ENCODE data around the gene TNIP3.

The TNIP3 gene

GRCh38 chr4:121129606-121130325, 34.4 kb downstream of the TNIP3 start:
- POLR2A ChIA-PET (ENCODE audit: low non-redundant PET), result no interaction called here
- no peak for DNase-seq (ENCODE audit: low spot score)
- CTCF ChIA-PET, result interaction anchor here (0.7 kb wide), 1 partner anchor 9 kb away, joined by 3 read pairs; no protein-coding TSS in a partner anchor
- no peak for TF ChIP-seq CTCF (conservative IDR thresholded peaks at IDR 0.05; ENCODE audit: low read depth)
- H3K27ac ChIP-seq, result no peak overlapping the region

DNA sequence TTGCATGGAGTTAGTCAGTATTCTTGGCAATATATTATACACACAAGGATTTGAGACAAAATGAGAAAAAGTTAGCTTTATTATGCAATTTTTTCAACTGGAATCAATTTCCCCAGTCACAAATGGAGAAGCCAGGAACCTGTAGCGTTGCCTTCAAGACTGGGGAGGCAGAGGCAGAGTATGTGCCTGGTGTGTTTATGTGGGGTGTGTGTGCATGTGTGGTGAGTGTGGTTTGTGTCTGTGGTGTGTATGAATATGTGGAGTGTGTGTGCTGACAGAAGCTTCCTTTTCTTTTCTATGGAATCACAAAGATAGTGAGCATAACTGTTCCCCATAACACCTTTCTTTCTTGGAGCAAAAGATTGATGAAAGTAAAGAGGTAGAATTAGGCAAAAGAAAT, 37.0 kb downstream of the TNIP3 start:
- no peak for DNase-seq (ENCODE audit: low spot score)
- no peak for TF ChIP-seq CTCF (conservative IDR thresholded peaks at IDR 0.05; ENCODE audit: low read depth)
- POLR2A ChIA-PET (ENCODE audit: low non-redundant PET), result no interaction called here
- CTCF ChIA-PET, result interaction anchor here (0.6 kb wide), 1 partner anchor 134 kb away, joined by 3 read pairs; no protein-coding TSS in a partner anchor
- H3K27ac ChIP-seq, result no peak overlapping the region

DNA sequence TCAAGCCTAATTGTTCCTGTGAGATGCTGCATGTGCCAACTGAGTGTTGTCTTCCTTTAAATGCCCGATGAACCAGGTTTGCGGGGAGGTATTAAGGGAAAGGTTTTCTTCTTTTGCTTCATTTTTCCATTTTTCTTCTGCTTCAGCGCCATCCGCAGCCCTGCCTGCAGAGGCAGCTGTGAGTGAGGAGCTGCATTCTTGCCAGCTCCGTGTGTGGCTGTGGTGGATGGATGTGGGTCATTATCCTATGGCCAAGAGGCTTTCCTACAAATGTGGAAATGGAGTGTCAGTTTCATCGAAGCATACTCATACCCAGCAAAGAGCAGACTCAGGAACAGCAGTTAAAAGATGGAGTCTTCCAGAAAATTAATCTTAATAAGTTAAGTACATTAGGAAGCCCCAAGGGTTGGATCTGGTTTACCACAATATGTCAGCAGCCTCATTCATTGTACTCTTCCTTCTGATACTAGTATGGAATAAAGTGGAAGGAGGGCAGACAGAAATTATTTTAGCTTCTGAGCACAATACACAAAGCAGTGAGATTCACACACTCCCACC, 37.6 kb downstream of the TNIP3 start:
- H3K27ac ChIP-seq, result no peak overlapping the region
- no peak for TF ChIP-seq CTCF (conservative IDR thresholded peaks at IDR 0.05; ENCODE audit: low read depth)
- ChIA-PET CTCF (interaction anchor here (0.6 kb wide), 1 partner anchor 134 kb away, joined by 3 read pairs; no protein-coding TSS in a partner anchor), POLR2A (ENCODE audit: low non-redundant PET) (no interaction called here)
- DNase-seq (ENCODE audit: low spot score), result no peak

- ChIA-PET CTCF (interaction anchor here (0.6 to 0.7 kb wide), 2 partner anchors 227 to 265 kb away, joined by 3 read pairs; no protein-coding TSS in a partner anchor), POLR2A (ENCODE audit: low non-redundant PET) (no interaction called here)
- no peak for TF ChIP-seq CTCF (conservative IDR thresholded peaks at IDR 0.05; ENCODE audit: low read depth)
- no peak overlapping the region for H3K27ac ChIP-seq
- DNase-seq (ENCODE audit: low spot score), result no peak
Observed at GRCh38 chr4:121125498-121125885, 38.6 kb downstream of the TNIP3 start.

DNA sequence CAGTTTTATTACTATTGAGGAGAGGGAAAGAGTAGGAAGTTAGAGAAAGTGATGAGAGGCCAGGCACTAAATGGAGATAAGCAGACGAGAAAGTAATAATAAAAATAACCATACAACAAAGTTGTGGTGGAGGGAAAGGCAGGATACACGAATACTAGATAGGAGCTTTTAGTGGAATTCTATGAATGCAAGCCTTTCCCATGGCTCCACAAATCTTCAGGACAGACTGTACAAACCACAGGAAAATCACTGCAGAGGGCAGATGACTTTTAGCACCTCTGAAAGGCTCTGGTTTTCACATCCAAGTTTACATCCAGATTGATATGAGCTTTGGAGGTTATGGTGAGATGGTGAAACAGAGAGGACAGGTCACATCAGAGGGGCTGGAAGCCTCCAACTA, 41.5 kb downstream of the TNIP3 start:
- ChIA-PET POLR2A (ENCODE audit: low non-redundant PET) (no interaction called here), CTCF (no interaction called here)
- DNase-seq (ENCODE audit: low spot score), result no peak
- H3K27ac ChIP-seq, result no peak overlapping the region
- TF ChIP-seq CTCF (conservative IDR thresholded peaks at IDR 0.05; ENCODE audit: low read depth), result no peak

GRCh38 chr4:121119715-121120114, 44.4 kb downstream of the TNIP3 start:
- ChIA-PET POLR2A (ENCODE audit: low non-redundant PET) (no interaction called here), CTCF (interaction anchor here (0.6 kb wide), 1 partner anchor 963 kb away, joined by 5 read pairs; no protein-coding TSS in a partner anchor)
- no peak for TF ChIP-seq CTCF (conservative IDR thresholded peaks at IDR 0.05; ENCODE audit: low read depth)
- no peak overlapping the region for H3K27ac ChIP-seq
- no peak for DNase-seq (ENCODE audit: low spot score)
